ENCODE measurements around the gene B3GNT5.

DNA sequence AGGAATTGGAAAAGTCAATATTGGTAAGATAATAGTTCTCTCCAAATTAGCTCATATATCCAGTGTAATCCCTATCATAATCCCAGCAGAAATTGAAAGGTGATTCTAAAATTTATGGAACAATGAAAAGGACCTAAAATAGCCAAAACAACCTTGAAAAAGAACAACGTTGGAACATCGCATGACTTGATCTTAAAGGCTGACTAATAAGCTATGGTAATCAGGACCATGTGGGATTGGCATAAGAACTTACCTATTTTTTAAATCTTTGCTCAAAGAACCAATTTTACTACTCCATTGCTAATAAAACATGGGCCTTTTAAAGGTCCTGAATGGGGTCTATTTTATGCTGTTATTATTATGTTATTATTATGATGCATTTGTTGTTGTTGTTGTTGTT, 40.9 kb downstream of the B3GNT5 start:
- TF ChIP-seq, protein P1, sequence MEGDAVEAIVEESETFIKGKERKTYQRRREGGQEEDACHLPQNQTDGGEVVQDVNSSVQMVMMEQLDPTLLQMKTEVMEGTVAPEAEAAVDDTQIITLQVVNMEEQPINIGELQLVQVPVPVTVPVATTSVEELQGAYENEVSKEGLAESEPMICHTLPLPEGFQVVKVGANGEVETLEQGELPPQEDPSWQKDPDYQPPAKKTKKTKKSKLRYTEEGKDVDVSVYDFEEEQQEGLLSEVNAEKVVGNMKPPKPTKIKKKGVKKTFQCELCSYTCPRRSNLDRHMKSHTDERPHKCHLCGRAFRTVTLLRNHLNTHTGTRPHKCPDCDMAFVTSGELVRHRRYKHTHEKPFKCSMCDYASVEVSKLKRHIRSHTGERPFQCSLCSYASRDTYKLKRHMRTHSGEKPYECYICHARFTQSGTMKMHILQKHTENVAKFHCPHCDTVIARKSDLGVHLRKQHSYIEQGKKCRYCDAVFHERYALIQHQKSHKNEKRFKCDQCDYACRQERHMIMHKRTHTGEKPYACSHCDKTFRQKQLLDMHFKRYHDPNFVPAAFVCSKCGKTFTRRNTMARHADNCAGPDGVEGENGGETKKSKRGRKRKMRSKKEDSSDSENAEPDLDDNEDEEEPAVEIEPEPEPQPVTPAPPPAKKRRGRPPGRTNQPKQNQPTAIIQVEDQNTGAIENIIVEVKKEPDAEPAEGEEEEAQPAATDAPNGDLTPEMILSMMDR (IDR thresholded peaks at IDR 0.05) = no peak
- TF ChIP-seq POLR2A (IDR thresholded peaks at IDR 0.05) = no peak

All from testis (tissue), 2 donors.